ENCODE data around the gene CCDC170.

CCDC170 gene

DNA sequence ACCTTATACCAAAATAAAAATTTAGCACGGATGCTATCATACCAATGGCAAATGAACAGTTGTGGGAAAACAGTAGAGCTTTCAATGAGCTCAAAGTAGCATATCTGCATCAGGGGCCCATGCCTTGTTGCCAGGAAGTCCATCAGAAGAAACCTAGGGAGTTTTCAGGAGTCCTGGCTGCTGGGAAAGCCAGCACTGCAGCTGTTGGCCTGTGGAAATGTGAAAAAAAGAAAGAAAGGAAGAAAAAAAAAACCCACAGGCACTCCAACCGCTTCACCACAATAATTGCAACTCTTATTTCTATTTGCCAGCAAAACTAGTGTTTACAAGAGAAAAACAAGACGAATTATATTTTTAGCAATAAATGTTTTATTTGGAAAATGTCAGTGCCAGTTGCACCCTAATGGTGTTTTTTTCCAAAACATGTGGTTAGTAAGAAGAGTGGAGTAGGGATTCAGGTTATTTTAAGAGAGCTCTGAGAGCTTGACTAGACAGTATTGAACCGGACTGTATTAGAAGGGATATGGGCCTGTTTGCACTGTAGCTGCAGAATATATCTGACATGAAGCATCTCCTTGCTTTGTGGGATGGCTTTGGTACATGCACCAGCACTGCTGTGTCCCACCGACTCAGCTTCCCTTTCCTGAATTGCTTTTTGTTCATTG lies 137.3 kb downstream of the CCDC170 start:
- Mint-ChIP-seq H3K4me1 (ENCODE audit: low read depth) (peaks cover 14% of the 10 kb centered on the region), H3K27me3 (peaks cover 20% of the 10 kb centered on the region), H3K27ac (no peak overlapping the region), H3K36me3 (ENCODE audit: low read depth) (no peaks in the 10 kb centered on the region), H3K9me3 (no peaks in the 10 kb centered on the region), H3K4me3 (no peak overlapping the region)

DNA sequence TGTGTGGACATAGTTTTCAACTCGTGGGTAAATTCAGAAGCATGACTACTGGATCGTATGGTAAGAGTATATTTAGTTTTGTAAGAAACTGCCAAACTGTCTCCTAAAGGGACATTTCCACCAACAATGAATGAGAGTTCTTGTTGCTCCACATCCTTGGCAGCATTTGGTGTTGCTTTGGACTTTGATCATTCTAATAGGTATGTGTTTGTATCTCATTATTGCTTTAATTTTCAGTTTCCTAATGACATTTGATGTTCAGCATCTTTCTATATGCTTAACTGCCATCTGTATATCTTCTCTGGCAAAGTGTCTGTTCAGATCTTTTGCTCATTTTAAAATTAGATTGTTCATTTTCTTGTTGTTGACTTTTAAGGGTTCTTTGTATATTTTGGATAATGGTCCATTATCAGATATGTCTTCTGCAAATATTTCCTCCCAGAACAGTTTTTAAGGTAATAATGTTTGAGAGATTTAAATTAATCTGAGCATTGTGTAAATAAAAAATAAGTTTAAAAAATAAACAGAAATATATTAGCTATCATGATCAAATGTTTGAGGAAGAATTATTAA lies 138.7 kb downstream of the CCDC170 start:
- Mint-ChIP-seq H3K4me1 (ENCODE audit: low read depth) (peaks cover 11% of the 10 kb centered on the region), H3K36me3 (ENCODE audit: low read depth) (no peaks in the 10 kb centered on the region), H3K27ac (no peak overlapping the region), H3K27me3 (peaks cover 14% of the 10 kb centered on the region), H3K4me3 (no peak overlapping the region), H3K9me3 (no peaks in the 10 kb centered on the region)

DNA sequence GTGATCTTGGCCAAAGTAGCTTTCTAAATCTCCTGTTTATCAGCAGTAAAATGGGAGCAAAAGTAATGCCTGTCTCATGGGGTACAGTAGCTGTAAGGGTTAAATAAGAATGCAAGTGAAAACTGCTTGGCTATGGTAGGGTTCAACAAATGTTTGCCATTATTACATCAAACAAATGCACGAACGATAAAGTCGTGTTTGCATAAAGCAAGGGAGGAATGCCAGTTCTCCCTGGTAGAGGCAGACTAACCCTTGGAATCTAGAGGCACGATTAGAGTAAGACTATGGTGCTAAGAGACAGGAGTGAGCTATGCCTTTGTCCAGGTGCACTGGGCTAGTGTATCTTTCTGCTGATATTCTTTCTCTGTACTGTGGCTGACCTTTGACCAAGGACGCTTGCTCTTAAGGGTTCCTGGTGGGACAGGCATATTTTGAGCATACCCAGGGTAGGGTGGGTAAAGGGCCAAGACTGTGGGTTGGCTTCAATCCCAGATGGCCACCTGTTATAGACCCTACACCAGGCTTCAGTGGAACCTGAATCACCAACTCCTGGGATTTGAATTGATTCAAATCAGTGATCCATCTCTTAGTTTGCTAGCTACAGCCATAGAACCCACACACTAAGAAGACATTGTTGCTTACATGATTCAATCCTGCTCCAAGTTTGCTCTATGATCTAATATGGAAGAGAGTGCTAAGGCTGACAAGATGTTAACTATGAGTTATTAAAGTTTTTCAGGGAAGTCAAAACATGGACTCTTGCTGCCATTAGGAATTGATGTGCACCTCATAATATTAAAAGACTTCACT lies 139.9 kb downstream of the CCDC170 start:
- Mint-ChIP-seq H3K27ac (no peak overlapping the region), H3K9me3 (peaks cover 8% of the 10 kb centered on the region), H3K4me1 (ENCODE audit: low read depth) (no peaks in the 10 kb centered on the region), H3K4me3 (no peak overlapping the region), H3K27me3 (peaks cover 19% of the 10 kb centered on the region), H3K36me3 (ENCODE audit: low read depth) (no peaks in the 10 kb centered on the region)

DNA sequence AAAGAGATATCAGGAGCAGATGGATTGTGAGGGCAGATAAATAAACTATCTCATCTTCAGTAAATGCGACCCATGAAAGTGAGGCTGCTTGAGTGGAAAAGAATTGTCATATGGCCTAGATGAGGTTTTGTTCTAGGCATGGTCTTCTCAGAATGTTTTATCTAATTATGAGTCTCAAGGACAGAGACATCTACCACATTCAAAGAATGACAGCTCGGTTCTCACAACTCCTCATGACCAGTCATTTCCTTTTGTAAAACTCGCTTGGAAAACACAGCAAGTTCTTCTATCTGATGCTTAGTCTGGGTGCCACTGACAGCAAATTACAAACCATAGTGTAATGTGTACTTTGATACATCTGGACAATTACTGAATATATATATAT lies 140.5 kb downstream of the CCDC170 start:
- Mint-ChIP-seq H3K9me3 (peaks cover 8% of the 10 kb centered on the region), H3K36me3 (ENCODE audit: low read depth) (no peaks in the 10 kb centered on the region), H3K4me1 (ENCODE audit: low read depth) (no peaks in the 10 kb centered on the region), H3K4me3 (no peak overlapping the region), H3K27ac (no peak overlapping the region), H3K27me3 (peaks cover 18% of the 10 kb centered on the region)

DNA sequence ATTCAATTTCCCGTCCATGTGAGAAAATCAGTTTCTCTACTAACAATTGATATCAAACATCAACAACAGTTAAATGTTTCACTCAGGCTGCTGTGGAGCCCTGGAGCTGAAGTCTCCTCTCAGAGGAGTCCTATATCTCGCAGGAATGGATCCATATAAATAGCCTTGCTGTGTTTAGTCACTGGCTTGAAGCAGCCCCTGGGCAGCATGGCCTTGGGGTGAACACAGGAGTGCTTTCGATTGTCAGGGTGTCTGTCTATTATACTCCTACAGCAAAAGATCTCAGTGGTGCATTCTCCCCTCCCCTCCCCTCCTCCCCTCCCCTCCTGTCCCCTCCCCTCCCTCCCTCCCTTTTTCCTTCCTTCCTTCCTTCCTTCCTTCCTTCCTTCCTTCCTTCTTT lies 141.9 kb downstream of the CCDC170 start:
- no peaks in the 10 kb centered on the region for H3K36me3 Mint-ChIP-seq (ENCODE audit: low read depth)
- no peak overlapping the region for H3K4me3 Mint-ChIP-seq
- peaks cover 8% of the 10 kb centered on the region for H3K9me3 Mint-ChIP-seq
- no peaks in the 10 kb centered on the region for H3K4me1 Mint-ChIP-seq (ENCODE audit: low read depth)
- H3K27ac Mint-ChIP-seq = no peak overlapping the region
- peaks cover 12% of the 10 kb centered on the region for H3K27me3 Mint-ChIP-seq

DNA sequence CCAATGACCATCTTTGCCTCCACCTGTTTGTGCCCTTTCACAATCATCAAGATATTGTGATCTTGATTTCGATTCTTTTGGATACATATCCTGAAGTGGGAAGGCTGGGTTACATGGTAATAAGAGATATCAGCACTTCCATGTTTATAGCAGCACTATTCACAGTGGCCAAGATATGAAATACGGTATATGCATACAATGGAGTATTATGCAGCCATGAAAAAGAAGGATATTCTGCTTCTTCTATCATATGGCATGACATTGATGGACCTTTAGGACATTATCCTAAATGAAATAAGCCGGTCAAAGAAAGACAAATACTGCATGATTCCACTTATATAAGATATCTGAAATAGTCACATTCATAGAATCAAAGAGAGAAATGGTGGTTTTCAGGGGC lies 144.0 kb downstream of the CCDC170 start:
- Mint-ChIP-seq H3K27me3 (peaks cover 7% of the 10 kb centered on the region), H3K27ac (no peak overlapping the region)

DNA sequence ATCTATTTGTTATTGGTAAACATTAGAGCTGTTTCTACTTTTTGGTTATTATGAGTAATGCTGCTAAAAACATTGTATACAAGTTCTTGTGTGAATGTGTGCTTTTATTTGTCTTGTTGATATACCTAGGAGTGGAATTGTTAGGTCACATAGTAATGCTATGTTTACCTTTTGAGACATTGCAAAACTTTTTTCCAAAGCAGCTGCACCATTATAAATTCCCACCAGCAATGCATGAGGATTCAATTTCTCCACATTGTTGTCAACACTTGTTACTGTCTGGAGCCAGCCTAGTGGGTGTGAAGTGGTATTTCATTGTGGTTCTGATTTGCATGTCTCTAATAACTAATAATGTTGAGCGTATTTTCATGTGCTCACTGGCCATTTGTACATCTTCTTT lies 145.9 kb downstream of the CCDC170 start:
- peaks cover 7% of the 10 kb centered on the region for H3K27me3 Mint-ChIP-seq
- no peak overlapping the region for H3K4me3 Mint-ChIP-seq
- H3K36me3 Mint-ChIP-seq (ENCODE audit: low read depth) = no peaks in the 10 kb centered on the region
- H3K9me3 Mint-ChIP-seq = peaks cover 8% of the 10 kb centered on the region
- no peak overlapping the region for H3K27ac Mint-ChIP-seq
- no peaks in the 10 kb centered on the region for H3K4me1 Mint-ChIP-seq (ENCODE audit: low read depth)

More for the DNA sequence above, 144.0 kb downstream of the CCDC170 start:
- H3K4me1 Mint-ChIP-seq (ENCODE audit: low read depth) = no peaks in the 10 kb centered on the region
- no peaks in the 10 kb centered on the region for H3K36me3 Mint-ChIP-seq (ENCODE audit: low read depth)
- H3K4me3 Mint-ChIP-seq = no peak overlapping the region
- H3K9me3 Mint-ChIP-seq = peaks cover 8% of the 10 kb centered on the region

DNA sequence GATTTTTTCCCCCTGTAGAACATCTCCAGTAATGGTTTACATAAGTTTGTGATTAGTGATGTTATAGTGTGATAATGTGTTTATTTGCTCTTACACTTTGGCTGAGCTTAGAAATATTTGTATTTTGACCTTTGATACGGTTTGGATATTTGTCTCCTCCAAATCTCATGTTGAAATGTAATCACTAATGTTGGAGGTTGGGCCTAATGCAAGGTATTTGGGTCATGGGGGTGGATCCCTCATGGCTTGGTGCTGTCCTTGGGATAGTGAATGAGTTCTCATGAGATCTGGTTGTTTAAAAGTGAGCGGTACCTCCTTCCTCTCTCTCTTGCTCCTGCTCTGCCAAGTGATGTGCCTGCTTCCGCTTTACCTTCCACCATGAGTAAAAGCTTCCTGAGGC lies 147.2 kb downstream of the CCDC170 start:
- H3K27ac Mint-ChIP-seq = no peak overlapping the region
- no peak overlapping the region for H3K4me3 Mint-ChIP-seq
- no peaks in the 10 kb centered on the region for H3K4me1 Mint-ChIP-seq (ENCODE audit: low read depth)
- no peaks in the 10 kb centered on the region for H3K36me3 Mint-ChIP-seq (ENCODE audit: low read depth)
- H3K27me3 Mint-ChIP-seq = peaks cover 16% of the 10 kb centered on the region
- H3K9me3 Mint-ChIP-seq = peaks cover 12% of the 10 kb centered on the region

DNA sequence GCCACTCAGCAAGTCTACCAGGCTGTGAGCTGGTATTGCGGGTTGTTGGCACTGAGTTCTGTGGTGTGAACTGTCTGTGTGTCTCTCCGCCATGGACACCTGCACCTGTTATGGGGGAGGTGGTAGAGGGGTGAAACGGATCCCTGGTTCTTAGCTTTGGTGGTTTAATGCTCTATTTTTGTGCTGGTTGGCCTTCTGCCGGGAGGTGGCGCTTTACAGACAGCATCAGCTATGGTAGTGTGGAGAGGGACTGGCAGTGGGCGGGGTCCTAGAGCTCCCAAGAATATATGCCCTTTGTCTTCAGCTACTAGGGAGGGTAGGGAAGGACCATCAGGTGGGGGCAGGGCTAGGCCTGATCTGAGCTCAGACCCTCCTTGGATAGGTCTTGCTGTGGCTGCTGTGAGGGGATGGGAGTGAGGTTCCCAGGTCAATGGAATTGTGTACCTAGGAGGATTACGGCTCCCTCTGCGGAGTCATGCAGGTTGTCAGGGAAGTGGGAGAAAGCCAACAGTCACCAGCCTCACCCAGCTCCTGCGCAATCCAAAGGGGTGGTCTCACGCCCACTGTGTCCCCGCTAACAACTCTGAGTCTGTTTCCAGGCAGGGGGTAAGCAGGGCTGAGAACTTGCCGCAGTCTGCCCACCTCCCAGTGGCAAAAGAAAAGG lies 154.3 kb downstream of the CCDC170 start:
- Mint-ChIP-seq H3K4me1 (ENCODE audit: low read depth) (no peaks in the 10 kb centered on the region), H3K36me3 (ENCODE audit: low read depth) (no peaks in the 10 kb centered on the region), H3K4me3 (no peak overlapping the region), H3K27ac (no peak overlapping the region), H3K27me3 (peaks cover 24% of the 10 kb centered on the region), H3K9me3 (peaks cover 4% of the 10 kb centered on the region)

DNA sequence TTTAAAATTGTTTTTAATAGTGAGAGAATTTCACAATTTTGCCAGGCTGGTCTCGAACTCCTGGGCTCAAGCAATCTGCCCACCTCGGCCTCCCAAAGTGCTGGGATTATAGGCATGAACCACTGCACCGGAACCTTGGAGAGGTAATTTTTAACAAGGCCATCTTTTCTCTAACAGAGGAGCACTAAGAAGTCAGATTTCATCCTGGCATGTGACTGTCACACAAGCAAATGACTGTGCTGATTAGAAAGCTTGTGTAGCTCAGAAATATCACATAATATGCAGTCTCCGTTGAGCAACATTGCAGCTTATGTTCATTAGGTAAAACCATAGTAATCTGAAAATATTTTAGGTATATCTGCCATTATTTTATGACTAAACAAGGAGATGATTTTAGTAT lies 156.0 kb downstream of the CCDC170 start:
- H3K27ac Mint-ChIP-seq = no peak overlapping the region
- H3K27me3 Mint-ChIP-seq = peaks cover 25% of the 10 kb centered on the region
- no peaks in the 10 kb centered on the region for H3K36me3 Mint-ChIP-seq (ENCODE audit: low read depth)
- H3K9me3 Mint-ChIP-seq = peaks cover 10% of the 10 kb centered on the region
- H3K4me3 Mint-ChIP-seq = no peak overlapping the region
- no peaks in the 10 kb centered on the region for H3K4me1 Mint-ChIP-seq (ENCODE audit: low read depth)

DNA sequence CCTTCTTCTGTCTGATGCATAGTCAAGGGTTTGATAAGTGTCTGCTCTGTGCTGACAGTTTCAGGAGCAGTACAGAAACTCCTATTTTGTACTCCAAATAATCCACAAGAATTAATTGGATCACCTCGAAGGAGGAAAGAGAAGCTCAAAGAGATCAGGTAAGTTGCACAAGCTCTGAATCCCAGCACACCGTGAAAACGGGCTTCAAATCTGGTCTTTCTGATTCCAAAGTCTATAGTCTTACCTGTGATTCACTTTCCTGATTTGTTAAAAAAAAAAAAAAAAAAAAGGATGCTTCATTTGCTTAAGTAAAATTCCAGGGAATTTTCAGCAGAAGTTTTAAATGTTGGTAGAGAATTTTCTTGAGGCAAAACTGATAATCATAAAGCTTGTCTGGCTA lies 157.8 kb downstream of the CCDC170 start:
- H3K36me3 Mint-ChIP-seq (ENCODE audit: low read depth) = no peaks in the 10 kb centered on the region
- no peak overlapping the region for H3K27ac Mint-ChIP-seq
- H3K4me3 Mint-ChIP-seq = no peak overlapping the region
- peaks cover 7% of the 10 kb centered on the region for H3K9me3 Mint-ChIP-seq
- no peaks in the 10 kb centered on the region for H3K4me1 Mint-ChIP-seq (ENCODE audit: low read depth)
- H3K27me3 Mint-ChIP-seq = peaks cover 20% of the 10 kb centered on the region

DNA sequence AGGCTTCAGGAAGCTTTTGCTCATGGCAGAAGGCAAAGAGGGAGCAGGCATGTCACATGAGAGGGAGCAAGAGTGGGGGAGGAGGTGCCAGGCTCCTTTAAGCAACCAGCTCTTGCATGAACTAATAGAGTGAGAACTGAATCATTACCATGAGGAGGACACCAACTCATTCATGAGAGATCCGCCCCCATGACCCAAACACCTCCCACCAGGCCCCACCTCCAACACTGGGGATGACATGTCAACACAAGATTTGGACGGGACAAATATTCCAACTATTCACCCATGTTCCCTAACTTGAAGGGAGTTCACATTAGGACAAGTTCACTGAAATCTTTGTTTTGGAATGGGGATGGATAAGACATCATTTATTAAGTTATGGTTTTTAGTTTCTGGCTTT lies 158.5 kb downstream of the CCDC170 start:
- H3K4me3 Mint-ChIP-seq = no peak overlapping the region
- no peaks in the 10 kb centered on the region for H3K4me1 Mint-ChIP-seq (ENCODE audit: low read depth)
- H3K27ac Mint-ChIP-seq = no peak overlapping the region
- H3K27me3 Mint-ChIP-seq = peaks cover 17% of the 10 kb centered on the region
- H3K36me3 Mint-ChIP-seq (ENCODE audit: low read depth) = no peaks in the 10 kb centered on the region
- peaks cover 7% of the 10 kb centered on the region for H3K9me3 Mint-ChIP-seq

DNA sequence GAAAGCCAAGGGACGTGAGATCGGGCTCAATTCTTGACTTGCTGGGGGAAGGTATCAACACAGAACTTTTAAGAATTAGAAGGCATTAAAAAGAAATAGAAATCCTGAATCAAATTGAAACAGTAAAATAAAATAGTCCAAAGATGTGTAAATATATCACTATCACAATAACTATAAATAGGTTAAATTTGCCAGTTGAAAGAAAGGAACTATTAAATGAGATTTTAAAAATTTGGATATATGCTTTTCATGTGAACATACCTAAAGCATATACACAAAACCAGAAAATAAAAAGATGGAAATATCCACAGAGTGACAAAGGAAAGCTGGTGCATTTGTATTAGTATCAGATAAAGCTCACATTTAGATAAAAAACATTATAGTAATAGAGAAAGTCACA lies 161.3 kb downstream of the CCDC170 start:
- peaks cover 7% of the 10 kb centered on the region for H3K9me3 Mint-ChIP-seq
- no peak overlapping the region for H3K27ac Mint-ChIP-seq
- peaks cover 8% of the 10 kb centered on the region for H3K27me3 Mint-ChIP-seq
- H3K4me3 Mint-ChIP-seq = no peak overlapping the region
- H3K4me1 Mint-ChIP-seq (ENCODE audit: low read depth) = no peaks in the 10 kb centered on the region
- no peaks in the 10 kb centered on the region for H3K36me3 Mint-ChIP-seq (ENCODE audit: low read depth)

DNA sequence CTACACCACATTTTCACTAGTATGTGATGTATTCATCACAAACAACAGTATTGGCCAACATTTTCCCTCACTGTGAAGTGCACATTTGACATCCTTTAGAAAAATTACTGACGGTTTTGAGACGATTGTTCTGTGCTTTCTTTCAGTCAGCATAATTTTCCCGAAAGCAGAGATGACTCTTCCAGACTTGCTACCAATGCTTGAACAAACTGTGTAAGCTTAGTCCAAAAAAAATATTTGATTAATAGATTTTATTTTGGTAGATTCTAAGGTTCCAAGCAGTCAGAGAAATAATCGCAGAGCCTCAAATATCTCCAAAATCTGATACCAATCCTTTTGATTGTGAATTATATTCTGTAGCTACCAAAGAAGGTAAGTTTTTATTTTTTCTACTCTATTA lies 162.6 kb downstream of the CCDC170 start:
- no peak overlapping the region for H3K27ac Mint-ChIP-seq
- H3K27me3 Mint-ChIP-seq = peaks cover 8% of the 10 kb centered on the region
- no peak overlapping the region for H3K4me3 Mint-ChIP-seq
- H3K4me1 Mint-ChIP-seq (ENCODE audit: low read depth) = no peaks in the 10 kb centered on the region
- no peaks in the 10 kb centered on the region for H3K36me3 Mint-ChIP-seq (ENCODE audit: low read depth)
- peaks cover 7% of the 10 kb centered on the region for H3K9me3 Mint-ChIP-seq

DNA sequence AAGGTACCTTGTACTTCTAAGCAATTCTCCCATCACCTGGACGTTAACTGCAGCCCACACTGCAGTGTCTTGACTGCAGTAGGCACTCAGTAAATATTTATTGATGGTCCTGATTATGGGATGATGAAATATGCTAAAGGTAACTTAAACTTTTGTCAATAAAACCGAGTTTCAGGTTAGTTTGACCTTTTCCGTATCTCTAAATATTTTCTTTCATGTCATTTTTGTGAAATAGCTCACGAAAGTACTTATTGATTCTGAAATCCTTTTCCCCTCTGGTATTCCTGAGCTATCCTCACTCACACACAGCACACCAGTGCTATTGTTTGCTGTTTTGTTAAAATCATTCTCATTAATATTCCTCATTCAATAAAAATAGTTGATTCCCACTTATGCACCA lies 164.3 kb downstream of the CCDC170 start:
- no peaks in the 10 kb centered on the region for H3K36me3 Mint-ChIP-seq (ENCODE audit: low read depth)
- no peak overlapping the region for H3K4me3 Mint-ChIP-seq
- no peak overlapping the region for H3K27ac Mint-ChIP-seq
- H3K27me3 Mint-ChIP-seq = peaks cover 5% of the 10 kb centered on the region
- peaks cover 7% of the 10 kb centered on the region for H3K9me3 Mint-ChIP-seq
- no peaks in the 10 kb centered on the region for H3K4me1 Mint-ChIP-seq (ENCODE audit: low read depth)
